ENCODE measurements around the gene CYTH2.

The CYTH2 gene

GRCh38 chr19:48524732-48525131, 55.6 kb downstream of the CYTH2 start:
- ATAC-seq = no peak
- TF ChIP-seq ZFP30 (CRISPR knock-in tag; IDR thresholded peaks at IDR 0.05) = no peak
- TF ChIP-seq ESRRG (CRISPR knock-in tag; IDR thresholded peaks at IDR 0.05) = no peak
- no peak for TF ChIP-seq GLIS3 (CRISPR knock-in tag; IDR thresholded peaks at IDR 0.05)
- TF ChIP-seq SNAI2 (CRISPR knock-in tag; IDR thresholded peaks at IDR 0.05) = no peak
- TF ChIP-seq ZNF70 (CRISPR knock-in tag; IDR thresholded peaks at IDR 0.05) = no peak

- TF ChIP-seq GLIS3 (CRISPR knock-in tag; IDR thresholded peaks at IDR 0.05) = no peak
- peak; percentile 91 for TF ChIP-seq ZNF565 (CRISPR knock-in tag; conservative IDR thresholded peaks at IDR 0.05; ENCODE audit: low read depth)
- no peak for ATAC-seq
Measured at GRCh38 chr19:48529156-48529555, 60.0 kb downstream of the CYTH2 start.

GRCh38 chr19:48530066-48530720, 61.0 kb downstream of the CYTH2 start:
- ATAC-seq = peak; percentile 71
- TF ChIP-seq PATZ1 (CRISPR knock-in tag; IDR thresholded peaks at IDR 0.05; ENCODE audit: borderline replicate concordance) (no peak), ZNF70 (CRISPR knock-in tag; IDR thresholded peaks at IDR 0.05) (no peak), TCF4 (CRISPR knock-in tag; IDR thresholded peaks at IDR 0.05; ENCODE audit: borderline replicate concordance) (peak; percentile 16; the same call in 1 of the 2 replicates), TSHZ2 (CRISPR knock-in tag; IDR thresholded peaks at IDR 0.05) (no peak), OSR1 (CRISPR knock-in tag; IDR thresholded peaks at IDR 0.05) (no peak), SNAI2 (CRISPR knock-in tag; IDR thresholded peaks at IDR 0.05) (no peak)

GRCh38 chr19:48530770-48531169, 61.6 kb downstream of the CYTH2 start:
- TF ChIP-seq ZNF565 (CRISPR knock-in tag; conservative IDR thresholded peaks at IDR 0.05; ENCODE audit: low read depth) (no peak), GLIS3 (CRISPR knock-in tag; IDR thresholded peaks at IDR 0.05) (no peak), ESRRG (CRISPR knock-in tag; IDR thresholded peaks at IDR 0.05) (no peak), CSRNP3 (CRISPR knock-in tag; IDR thresholded peaks at IDR 0.05) (no peak), ZC3H10 (CRISPR knock-in tag; IDR thresholded peaks at IDR 0.05) (no peak), BACH2 (CRISPR knock-in tag; IDR thresholded peaks at IDR 0.05; ENCODE audit: borderline replicate concordance) (no peak), ZNF8 (CRISPR knock-in tag; IDR thresholded peaks at IDR 0.05) (no peak)
- no peak for ATAC-seq
